MCF 10A (cell line): Measurements from ENCODE around the gene ABT1. TPM values are rescaled to one million over a fixed set of nuclear protein-coding genes. Genes with fewer than 3 reads are reported as not detected.

Source experiments
- BruUV-seq: library from RNA; stranded (reverse); fragments of 400-500 nt; replicated peaks from 2 replicates; lab custom pipeline; 2021; lab: Mats Ljungman, UMichigan
- CTCF ChIA-PET: fragments of 300-600 bp; sonication (Branson Sonifier 250); formaldehyde crosslinking; extraction: SDS; loops from one replicate; lab custom pipeline; 2021; ENCODE audit warnings: antibody characterized with exemption, inconsistent platforms; lab: Yijun Ruan, JAX
- POLR2A ChIA-PET: fragments of 300-600, 350-650 bp; sonication (Branson Sonifier 250); formaldehyde crosslinking; extraction: SDS; loops from one replicate; lab custom pipeline; 2020; ENCODE audit warnings: antibody characterized with exemption, inconsistent platforms; lab: Yijun Ruan, JAX
- DNase-seq: peaks from one replicate; pipeline ENCODE4 v3.0.0-alpha.2; 2018; ENCODE audit not compliant: unreplicated experiment
- H3K27ac Mint-ChIP-seq: one replicate; pipeline ENCODE4 v1.8.0; 2022; ENCODE audit warnings: mild to moderate bottlenecking, low read depth, mixed read lengths; ENCODE audit not compliant: unreplicated experiment
- H3K27me3 Mint-ChIP-seq: one replicate; pipeline ENCODE4 v1.8.0; 2022; ENCODE audit warnings: mixed read lengths; ENCODE audit not compliant: insufficient read depth, unreplicated experiment
- H3K36me3 Mint-ChIP-seq: one replicate; pipeline ENCODE4 v1.8.0; 2022; ENCODE audit warnings: mild to moderate bottlenecking, moderate library complexity, mixed read lengths; ENCODE audit not compliant: insufficient read depth, unreplicated experiment
- H3K4me1 Mint-ChIP-seq: one replicate; pipeline ENCODE4 v1.8.0; 2022; ENCODE audit warnings: mixed read lengths; ENCODE audit not compliant: insufficient read depth, unreplicated experiment
- H3K4me3 Mint-ChIP-seq: one replicate; pipeline ENCODE4 v1.8.0; 2022; ENCODE audit warnings: mild to moderate bottlenecking, moderate library complexity, mixed read lengths; ENCODE audit not compliant: unreplicated experiment
- H3K9me3 Mint-ChIP-seq: one replicate; pipeline ENCODE4 v1.8.0; 2022; ENCODE audit warnings: mixed read lengths; ENCODE audit not compliant: unreplicated experiment
- intact Hi-C: fragments of 100-400 bp; cut with micrococcal nuclease; formaldehyde crosslinking; loops from 2 replicates; pipeline ENCODE4 v1.14.1; 2022
- total RNA-seq: library from RNA; stranded (reverse); gene quantifications from 2 replicates; pipeline ENCODE4 v1.2.3, GENCODE V29; 2022
- TF ChIP-seq, protein P1 (sequence below): fragments of 200-600 bp; IDR thresholded peaks from one replicate; pipeline ENCODE4 v1.8.0; 2022; ENCODE audit warnings: antibody characterized with exemption, mild to moderate bottlenecking; ENCODE audit not compliant: unreplicated experiment

Gene ABT1
- total RNA-seq, 1 experiment from 2014 or later: 12.9 TPM

DNA sequence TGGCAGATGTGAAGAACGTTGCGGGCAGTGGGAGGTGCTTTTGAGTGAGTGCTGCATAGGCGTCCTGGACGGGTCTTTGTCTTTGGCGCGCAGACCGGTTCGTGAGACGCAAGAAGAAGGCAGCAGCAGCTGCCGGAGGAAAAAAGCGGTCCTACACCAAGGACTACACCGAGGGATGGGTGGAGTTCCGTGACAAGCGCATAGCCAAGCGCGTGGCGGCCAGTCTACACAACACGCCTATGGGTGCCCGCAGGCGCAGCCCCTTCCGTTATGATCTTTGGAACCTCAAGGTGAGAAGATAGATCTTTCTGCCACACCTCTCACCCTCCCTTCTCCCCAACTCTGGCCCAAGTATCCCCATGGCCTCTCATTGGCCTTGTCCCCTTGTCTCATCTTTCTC lies 1.1 kb downstream of the ABT1 start:
- DNase-seq: no peak
- peaks cover 6% of the 10 kb centered on the region for H3K4me1 Mint-ChIP-seq
- CTCF ChIA-PET: interaction anchor here (0.6 kb wide), 1 partner anchor 10 kb away, joined by 3 read pairs; no protein-coding TSS in a partner anchor
- POLR2A ChIA-PET: interaction anchor here (0.7 kb wide), 1 partner anchor 423 kb away, joined by 5 read pairs; no protein-coding TSS in a partner anchor
- peaks cover 32% of the 10 kb centered on the region for H3K36me3 Mint-ChIP-seq
- intact Hi-C loops: loop anchor here (5.0 kb wide), 1 partner anchor 381 kb away; a partner anchor contains a TSS
- no peak overlapping the region for H3K27ac Mint-ChIP-seq
- H3K4me3 Mint-ChIP-seq: no peak overlapping the region
- no peaks in the 10 kb centered on the region for H3K27me3 Mint-ChIP-seq
- TF ChIP-seq, protein P1, sequence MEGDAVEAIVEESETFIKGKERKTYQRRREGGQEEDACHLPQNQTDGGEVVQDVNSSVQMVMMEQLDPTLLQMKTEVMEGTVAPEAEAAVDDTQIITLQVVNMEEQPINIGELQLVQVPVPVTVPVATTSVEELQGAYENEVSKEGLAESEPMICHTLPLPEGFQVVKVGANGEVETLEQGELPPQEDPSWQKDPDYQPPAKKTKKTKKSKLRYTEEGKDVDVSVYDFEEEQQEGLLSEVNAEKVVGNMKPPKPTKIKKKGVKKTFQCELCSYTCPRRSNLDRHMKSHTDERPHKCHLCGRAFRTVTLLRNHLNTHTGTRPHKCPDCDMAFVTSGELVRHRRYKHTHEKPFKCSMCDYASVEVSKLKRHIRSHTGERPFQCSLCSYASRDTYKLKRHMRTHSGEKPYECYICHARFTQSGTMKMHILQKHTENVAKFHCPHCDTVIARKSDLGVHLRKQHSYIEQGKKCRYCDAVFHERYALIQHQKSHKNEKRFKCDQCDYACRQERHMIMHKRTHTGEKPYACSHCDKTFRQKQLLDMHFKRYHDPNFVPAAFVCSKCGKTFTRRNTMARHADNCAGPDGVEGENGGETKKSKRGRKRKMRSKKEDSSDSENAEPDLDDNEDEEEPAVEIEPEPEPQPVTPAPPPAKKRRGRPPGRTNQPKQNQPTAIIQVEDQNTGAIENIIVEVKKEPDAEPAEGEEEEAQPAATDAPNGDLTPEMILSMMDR: no peak
- no peaks in the 10 kb centered on the region for H3K9me3 Mint-ChIP-seq
- BruUV-seq: no TSS peak

- no peak for DNase-seq
- no peak overlapping the region for H3K4me3 Mint-ChIP-seq
- TF ChIP-seq, protein P1: no peak
- no peak overlapping the region for H3K27ac Mint-ChIP-seq
- BruUV-seq: no TSS peak
- peaks cover 32% of the 10 kb centered on the region for H3K36me3 Mint-ChIP-seq
- CTCF ChIA-PET: no interaction called here
- no peaks in the 10 kb centered on the region for H3K27me3 Mint-ChIP-seq
- intact Hi-C loops: loop anchor here (5.0 kb wide), 1 partner anchor 381 kb away; a partner anchor contains a TSS
- POLR2A ChIA-PET: interaction anchor here (0.7 kb wide), 1 partner anchor 422 kb away, joined by 5 read pairs; no protein-coding TSS in a partner anchor
- peaks cover 6% of the 10 kb centered on the region for H3K4me1 Mint-ChIP-seq
- H3K9me3 Mint-ChIP-seq: no peaks in the 10 kb centered on the region
These were observed 1.5 kb downstream of the ABT1 start for GRCh38 chr6:26598267-26598666.

DNA sequence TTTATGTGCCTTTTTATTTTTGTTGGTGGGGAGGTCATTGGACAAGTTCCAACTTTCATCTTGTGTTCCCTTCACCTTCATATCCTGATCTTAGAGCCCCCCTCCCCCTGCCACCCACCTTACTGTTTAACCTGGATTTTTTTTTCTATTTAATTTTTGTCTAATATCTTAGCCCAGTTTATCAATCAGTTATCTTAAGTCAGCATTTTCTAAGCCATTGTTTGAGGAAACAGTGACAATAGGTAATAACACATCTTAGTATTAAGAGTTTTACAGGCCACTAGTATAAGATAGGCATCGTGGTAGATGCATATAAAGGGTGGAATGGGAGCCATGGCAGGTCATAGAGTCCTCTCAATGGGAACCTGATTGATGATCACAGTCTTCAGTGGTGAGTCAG lies 2.4 kb downstream of the ABT1 start:
- intact Hi-C loops: loop anchor here (5.0 kb wide), 1 partner anchor 382 kb away; a partner anchor contains a TSS
- BruUV-seq: no TSS peak

DNA sequence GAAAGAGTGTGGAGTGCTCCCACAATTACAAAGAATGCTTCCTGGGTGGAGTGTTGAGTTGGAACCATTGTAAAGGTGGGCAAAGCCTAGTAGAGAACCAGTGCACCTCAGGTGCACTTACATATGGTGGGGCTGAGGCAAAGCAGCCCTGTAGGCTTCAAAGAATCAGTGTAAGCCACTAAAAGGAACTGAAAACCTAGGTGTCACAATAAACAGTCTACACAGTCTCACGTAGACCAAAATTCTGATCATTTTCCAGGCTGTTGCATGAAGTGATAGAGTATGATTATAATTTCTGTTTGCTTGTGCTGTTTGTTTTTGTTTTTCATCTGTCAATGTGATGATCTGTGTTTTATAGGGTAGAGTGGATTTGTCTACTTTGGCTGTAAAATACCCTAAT lies 2.8 kb downstream of the ABT1 start:
- DNase-seq: no peak
- H3K4me1 Mint-ChIP-seq: peaks cover 6% of the 10 kb centered on the region
- H3K9me3 Mint-ChIP-seq: no peaks in the 10 kb centered on the region
- no TSS peak for BruUV-seq
- CTCF ChIA-PET: interaction anchor here (2.3 kb wide), 1 partner anchor 479 kb away, joined by 14 read pairs; no protein-coding TSS in a partner anchor
- no peak overlapping the region for H3K27ac Mint-ChIP-seq
- intact Hi-C loops: loop anchor here (5.0 kb wide), 1 partner anchor 382 kb away; a partner anchor contains a TSS
- TF ChIP-seq, protein P1: no peak
- no peaks in the 10 kb centered on the region for H3K27me3 Mint-ChIP-seq
- POLR2A ChIA-PET: interaction anchor here (0.7 kb wide), 1 partner anchor 27 kb away, joined by 3 read pairs; no protein-coding TSS in a partner anchor
- H3K4me3 Mint-ChIP-seq: no peak overlapping the region
- peaks cover 30% of the 10 kb centered on the region for H3K36me3 Mint-ChIP-seq

More for the DNA sequence above, 2.4 kb downstream of the ABT1 start:
- ChIA-PET POLR2A (no interaction called here), CTCF (no interaction called here)
- Mint-ChIP-seq H3K4me3 (no peak overlapping the region), H3K27me3 (no peaks in the 10 kb centered on the region), H3K27ac (no peak overlapping the region), H3K36me3 (peaks cover 32% of the 10 kb centered on the region), H3K4me1 (peaks cover 6% of the 10 kb centered on the region), H3K9me3 (no peaks in the 10 kb centered on the region)
- TF ChIP-seq, protein P1: no peak
- DNase-seq: no peak
